NCI-H187 (cell line): Measurements from ENCODE around the gene ADORA2A.

Source experiments
- DNase-seq, 2 experiments: peaks; one replicate each; lab custom pipeline; 2025; lab: John Stamatoyannopoulos, UW

The ADORA2A gene

DNA sequence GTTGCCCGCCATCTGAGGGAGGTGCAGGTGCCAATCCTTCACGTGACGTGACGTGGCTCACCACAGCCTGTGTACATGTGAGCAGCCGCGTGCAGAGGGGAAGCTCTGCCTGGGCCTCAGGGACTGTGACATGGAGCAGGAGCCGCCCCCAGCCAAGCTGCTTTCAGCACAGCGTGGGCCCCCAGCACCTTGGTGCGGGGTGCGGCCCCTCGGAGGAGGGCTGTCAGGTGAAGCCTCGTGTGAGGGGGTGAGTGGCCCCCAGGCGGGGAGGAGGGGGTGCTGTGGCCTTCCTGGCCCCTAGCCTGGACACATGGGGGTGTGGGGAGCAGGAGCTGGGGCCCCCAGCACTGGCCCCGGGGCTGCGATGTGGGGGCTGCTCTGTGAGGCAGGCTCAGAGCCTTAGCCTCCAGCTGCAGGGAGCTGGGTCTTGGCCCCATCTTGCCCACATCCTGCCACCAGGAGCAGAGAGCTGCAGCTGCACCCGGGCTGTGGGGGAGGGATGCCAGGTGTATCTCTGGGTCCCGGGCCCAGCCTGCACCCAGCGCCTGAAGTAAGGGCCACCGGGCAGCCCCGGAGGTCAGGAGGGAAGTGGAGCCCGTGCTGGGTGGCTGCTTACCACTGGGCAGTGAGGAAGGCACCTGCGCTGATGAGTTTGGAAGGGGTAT, at the start of gene ADORA2A:
TSS of gene ADORA2A (plus strand) at position 100 of the 665 bp plus-strand sequence. CDS start 5,806 bp downstream, outside the sequence.
- no peak for DNase-seq

DNA sequence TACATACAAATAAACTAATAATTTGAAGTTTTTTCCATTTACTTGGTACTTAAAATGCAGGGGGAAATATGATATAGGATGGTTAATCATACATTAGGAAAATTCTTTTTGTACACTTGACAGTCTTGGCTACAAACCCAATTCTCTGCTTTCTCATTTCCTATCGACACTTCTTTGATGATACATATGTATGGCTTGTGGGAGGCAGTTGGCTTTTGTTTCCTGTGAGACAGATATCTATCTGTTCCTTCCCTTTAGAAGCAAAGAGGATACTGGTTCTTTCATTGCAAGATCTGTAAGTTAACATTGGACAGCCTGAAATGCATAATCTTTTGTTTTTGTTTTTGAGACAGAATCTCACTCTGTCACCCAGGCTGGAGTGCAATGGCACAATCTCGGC, 47.9 kb upstream of the ADORA2A start:
- DNase-seq: no peak

DNA sequence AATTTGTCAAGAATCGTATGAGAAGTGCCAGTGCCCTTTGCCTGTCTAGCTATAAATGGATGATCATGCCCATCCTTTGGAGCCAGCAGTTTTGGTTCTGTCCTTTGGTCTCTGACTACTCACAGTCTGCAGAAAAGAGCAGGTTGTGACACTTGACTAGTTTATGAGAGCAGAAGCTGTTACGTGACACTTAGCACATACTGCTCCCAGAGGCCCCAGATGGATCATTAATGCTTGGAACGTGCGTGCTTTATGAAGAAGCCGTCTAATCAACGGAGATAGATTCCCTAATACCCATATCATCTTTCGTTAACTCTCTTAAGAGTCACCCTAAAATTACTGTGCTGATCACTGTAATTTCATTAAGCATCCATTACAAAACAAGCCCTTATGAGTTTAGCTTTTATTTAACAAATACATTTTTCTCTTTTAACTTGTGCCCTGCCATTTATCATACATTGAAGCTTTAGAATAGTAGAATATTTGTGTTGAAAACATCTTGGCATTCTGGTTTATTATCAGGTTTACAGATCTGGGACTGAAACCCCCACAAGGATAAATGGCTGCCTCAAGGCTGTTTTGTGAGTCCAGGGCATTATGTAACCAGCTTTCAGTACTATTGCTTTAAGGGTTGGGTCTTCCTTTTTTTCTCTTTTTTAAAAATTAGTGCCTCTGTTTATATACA, 47.0 kb upstream of the ADORA2A start:
- DNase-seq: no peak

DNA sequence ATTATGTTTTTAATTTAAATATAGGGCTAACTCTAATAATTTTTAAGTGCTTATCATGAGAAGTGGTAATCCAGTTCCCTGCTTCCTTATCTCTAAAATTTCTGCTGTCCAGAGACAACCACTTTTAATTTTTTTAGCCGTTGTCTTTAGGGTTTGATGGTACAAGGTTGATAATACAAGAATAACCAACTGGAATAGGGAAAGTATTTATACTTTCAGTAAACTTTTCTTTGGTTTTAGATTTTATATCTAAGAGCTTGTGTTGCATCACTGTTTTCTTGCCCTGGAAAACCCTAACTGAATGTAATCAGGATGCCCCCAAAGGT, 46.5 kb upstream of the ADORA2A start:
- DNase-seq: no peak

DNA sequence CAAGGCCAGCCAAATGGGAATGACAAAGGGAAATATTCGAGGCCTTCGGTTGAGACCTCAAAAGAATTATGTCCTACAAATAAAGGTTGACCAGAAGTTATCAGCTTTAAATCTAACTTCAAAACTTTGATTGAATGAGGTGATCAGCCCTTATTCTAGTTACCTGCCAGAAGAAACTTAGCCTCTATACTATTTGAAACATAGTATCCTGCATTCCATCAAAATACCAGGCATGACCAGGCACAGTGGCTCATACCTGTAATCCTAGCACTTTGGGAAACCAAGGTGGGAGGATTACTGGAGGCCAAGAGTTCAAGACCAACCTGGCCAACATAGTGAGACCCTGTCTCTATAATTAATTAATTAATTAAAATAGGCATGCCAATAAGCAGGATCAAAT, 44.3 kb upstream of the ADORA2A start:
- DNase-seq: no peak

DNA sequence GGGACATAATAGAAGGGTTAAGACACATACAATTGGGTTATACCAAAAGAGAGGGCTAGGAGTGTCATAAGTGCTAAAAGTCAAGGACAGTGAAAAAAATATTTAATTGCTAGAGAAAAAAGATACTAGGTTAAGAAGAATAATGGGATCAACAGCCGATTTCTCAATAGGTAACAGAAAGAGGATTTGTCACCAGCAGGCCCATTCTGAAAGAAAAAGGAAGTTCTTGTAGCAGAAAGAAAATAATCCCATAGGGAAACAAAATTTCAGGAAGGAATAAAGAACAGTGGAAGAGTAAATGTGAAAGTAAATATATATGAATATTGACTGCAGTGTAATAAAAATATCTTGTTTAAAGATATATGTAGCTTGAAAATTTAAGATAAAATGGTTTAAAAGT, 43.3 kb upstream of the ADORA2A start:
- DNase-seq: no peak

DNA sequence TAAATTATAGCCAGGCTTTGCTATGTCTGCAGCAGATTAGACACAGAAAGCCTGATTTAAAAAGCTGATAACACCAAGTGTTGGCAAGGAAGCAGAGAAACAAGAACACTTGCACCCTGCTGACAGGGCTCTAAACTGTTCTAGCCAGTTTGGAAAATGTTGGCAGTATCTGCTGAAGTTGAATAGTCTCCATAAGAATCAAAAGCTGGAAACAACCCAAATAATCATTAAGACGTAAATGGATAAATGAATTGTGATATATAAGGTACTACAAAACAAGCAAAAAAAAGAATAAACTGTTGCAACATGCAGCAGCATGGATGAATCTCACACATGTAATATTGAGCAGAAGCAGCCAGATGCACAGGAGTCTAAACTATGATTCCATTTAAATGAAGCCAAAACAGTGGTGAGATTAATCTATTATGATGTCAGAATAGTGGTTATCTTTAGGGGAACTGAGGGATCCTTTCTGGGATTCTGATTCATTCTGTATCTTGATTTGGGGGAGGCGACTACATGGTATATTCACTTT, 40.4 kb upstream of the ADORA2A start:
- DNase-seq: no peak

DNA sequence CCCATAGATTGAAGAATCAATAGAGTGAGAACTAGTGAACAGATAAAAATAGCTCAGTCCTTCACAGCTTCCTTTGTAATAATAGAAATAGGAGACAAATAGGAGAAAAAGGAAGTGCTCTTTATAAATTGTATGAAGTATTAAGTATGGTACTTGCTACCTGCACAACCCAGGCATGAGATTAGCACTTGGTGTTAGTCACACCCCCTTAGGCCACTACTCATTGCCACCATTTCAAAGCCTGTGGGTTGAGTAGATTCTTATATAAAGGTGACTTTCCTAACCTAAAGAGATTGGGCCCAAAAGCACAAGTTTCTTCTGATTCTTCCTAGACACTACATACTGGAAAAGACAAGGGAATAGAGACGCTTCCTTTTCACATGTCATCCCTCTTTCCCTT, 37.7 kb upstream of the ADORA2A start:
- no peak for DNase-seq

DNA sequence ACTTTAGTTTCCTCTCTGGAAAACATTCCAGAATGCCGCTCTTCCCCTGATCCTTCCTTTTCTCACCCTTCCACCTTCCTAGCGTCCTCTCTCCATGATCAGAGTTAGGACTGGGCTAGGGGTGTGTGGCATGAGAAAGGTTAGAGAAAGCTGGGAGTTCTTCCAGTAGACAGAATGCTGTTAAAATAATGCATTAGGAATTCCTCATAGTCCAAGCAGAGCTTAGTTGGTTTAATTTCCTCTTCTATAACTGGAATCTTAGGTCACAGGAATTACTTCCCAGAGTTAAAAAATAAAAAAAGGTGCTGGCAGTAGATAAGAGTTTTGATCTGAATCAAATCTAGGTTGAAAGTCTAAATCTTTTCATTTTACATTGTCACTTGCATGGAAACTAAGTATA, 37.2 kb upstream of the ADORA2A start:
- DNase-seq: no peak

DNA sequence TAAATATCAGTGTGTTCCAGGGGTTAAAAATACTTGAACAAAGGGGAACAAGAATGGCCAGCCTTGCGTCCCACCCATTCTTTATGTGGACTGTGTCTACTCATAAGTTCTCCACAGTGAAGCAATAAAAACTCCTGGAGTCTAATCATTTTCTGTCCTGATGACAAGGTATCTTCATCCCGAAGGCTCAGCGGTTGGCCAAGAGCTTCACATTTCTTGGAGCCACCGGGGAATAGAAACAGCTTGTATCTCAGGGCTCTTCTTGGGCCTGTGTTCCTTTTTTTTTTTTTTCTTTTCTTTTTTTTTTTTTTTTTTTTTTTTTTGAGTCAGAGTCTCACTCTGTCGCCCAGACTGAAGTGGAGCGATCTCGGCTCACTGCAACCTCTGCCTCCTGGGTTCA, 36.8 kb upstream of the ADORA2A start:
- no peak for DNase-seq

DNA sequence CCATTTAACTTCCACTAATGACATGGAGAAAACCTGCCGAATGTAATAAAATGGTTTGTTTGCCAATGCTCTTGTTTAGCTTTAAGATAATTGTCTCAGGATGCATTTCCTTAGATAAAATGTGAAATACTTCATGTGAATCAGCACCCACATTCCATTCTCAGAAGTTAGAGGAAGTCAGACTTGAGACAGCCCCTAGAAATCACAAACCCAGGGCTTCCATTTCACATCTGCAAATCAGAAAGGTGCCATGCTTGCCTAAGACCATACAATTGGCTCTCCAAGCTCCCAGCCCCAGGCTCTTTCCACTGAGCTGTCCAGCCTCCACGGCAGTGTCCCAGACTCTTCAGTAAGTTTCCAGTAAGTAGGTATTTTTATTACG, 35.6 kb upstream of the ADORA2A start:
- no peak for DNase-seq

DNA sequence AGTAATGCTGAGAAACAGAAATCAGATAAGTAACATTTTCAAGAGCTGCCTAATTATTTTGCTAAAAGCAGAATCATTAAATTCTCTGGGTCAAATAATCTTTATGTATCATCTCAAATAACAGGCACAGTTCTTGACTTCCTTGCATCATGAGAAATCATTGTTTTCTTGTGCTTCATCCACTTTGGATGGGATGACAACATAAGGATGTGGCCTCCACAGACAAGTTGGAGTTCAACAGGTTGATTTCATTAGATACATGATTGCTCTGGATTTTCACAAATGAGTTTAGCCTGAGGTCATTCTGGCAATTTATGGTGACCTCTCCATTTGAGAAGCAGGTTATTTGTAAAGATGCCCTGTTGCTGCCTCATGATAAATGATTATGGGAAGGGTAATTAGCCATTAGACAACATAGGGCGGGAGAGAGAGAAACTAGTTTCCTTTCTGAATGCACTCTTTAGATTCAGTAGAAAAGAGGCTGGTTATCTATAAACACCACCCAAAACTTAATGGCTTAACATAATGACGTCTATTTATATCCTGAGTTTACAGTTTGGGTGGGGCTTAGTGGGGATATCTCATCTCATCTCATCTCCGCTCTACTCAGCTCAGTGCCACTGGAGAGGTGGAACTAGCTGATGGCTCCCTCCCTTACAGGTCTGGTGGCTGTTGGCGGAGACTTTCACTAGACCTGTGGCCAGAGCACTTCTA, 35.0 kb upstream of the ADORA2A start:
- no peak for DNase-seq

DNA sequence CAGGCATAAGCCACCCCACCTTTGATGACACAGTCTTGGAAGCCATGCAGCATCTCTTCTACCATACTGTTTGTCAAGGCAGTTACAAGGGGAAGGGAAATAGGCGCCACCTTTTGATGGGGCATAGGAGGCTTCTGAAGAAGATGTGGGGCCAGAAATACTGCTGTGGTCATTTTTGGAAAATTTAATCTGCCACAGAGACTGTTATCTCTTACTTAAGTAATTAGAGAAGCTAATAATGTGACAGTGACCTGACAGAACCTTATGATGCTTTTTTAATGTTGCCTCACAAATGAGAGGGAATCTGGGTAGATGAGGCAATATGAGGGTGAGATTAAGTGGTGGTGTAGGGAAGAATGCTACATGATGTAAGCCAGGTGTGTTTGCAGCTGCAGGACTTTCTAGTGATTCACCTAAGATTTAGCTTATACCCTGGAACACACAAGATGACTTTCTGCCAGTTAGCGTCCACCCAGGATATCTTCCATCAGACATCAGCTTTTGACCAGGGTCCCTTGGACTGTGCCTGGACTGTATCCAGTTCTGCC, 34.3 kb upstream of the ADORA2A start:
- no peak for DNase-seq

DNA sequence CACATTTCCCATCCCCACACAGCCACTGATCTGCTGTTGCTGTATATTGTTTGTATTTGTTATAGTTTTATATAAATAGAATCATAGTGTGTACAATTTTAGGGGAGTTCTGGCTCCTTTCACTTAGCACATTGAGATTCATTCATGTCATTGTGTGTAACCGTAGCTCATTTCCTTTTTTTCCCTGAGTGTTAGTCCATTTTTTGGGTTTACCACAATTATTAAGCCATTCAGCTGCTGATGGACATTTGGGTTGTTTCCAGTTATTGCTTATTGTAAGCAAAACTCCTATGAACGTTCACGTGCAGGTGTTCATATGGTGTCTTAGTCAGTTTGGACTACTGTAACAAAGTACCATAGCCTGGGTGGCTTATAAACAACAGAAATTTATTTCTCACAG, 33.6 kb upstream of the ADORA2A start:
- no peak for DNase-seq

DNA sequence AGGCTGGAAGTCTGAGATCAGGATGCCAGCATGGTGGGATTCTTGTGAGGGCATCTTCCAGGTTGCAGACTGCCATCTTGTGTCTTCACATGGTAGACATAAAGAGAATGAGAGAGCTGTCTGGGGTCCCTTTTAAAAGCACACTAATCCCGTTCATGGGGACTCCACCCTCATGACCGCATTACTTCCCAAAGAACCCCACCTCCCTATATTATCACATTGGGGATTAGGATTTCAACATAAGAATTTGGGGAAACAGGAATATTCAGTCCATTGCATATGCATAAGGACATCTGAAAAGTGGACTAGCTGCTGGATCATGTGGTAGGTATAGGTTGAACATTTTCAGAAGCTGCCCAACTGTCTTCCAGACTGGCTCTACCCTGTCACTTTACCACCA, 33.1 kb upstream of the ADORA2A start:
- DNase-seq: no peak

DNA sequence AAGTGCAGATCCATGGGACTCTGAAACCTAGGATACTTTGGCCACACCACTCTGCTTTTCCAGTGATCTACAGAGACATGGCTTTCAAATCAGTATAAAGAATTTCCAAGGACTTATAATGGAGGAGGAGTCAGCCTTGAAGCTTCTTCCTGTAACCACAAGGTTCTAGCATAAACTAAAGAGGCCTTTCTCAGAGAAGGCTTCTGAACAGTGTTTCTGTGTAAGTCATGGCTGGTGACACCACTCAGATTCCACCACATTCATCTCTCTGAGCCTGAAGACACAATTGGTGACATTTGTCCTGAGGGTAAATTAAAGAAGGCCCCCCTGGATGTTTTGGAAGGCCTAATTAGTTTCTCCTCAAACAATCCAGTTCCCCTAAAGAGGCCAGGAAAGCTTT, 29.0 kb upstream of the ADORA2A start:
- DNase-seq: no peak

DNA sequence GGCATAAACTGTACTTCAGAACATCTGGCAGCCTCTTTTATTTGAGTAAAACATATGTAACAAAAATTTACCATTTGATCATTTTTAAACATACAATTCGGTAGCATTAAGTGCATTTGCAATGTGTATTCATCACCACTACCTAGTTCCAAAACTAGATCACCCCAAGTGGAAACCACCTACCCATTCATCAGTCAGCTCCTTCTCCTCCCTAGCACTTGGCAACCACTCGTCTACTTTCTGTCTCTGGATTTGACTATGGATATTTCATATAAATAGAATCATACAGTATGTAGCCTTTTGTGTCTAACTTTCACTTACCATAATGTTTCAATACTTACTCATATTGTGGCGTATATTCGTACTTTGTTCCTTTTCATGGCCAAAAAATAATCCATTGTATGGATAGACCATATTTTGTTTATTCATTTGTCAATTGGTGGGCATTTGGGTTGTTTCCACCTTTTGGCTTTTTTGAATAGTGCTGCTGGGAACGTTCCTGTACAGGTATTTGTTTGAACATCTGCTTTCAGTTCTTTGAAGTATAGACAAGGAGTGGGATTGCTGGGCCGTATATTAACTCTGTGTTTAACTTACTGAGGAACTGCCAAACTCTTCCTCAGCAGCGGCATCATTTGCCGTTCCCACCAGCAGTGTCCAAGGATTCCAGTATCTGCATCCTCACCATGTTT, 27.2 kb upstream of the ADORA2A start:
- DNase-seq: no peak

DNA sequence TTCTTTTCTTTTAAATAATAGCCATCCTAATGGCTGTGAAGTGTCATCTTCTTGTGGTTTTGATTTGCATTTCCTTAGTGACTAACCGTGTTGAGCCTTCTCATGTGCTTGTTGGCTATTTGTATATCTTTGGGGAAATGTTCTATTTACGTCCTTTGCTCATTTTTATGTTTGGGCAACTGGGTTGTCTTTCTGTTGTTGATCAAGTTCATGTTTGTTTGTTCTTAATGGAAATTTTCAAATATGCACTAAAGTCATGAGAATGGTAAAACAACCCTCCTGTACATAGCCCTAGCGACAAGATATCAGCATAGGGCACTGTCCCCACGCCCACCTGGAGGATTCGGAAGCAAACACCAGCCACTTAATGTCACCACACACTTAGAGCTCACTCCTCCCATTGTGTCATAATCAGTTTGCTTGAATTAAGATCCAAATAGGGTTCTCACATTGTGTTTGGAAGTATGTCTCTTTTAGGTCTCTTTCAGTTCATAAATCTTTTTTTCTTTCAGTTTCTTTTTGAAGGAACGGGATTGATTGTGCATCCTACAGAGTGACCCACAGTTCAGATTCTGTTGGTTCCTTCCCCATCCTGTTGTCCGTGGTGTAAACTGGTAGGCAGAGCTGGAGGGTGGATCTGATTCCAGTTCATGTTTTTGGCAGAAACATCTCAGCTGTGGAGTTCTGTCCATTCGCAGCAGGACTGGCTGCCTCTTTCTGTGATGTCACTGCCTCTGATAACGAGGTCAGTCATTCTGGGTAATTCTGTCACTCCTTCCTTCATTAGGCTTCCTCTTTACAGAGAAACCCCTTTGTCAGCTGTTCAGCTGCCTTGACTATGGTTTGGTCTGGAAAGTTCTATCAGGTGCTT, 26.4 kb upstream of the ADORA2A start:
- no peak for DNase-seq

DNA sequence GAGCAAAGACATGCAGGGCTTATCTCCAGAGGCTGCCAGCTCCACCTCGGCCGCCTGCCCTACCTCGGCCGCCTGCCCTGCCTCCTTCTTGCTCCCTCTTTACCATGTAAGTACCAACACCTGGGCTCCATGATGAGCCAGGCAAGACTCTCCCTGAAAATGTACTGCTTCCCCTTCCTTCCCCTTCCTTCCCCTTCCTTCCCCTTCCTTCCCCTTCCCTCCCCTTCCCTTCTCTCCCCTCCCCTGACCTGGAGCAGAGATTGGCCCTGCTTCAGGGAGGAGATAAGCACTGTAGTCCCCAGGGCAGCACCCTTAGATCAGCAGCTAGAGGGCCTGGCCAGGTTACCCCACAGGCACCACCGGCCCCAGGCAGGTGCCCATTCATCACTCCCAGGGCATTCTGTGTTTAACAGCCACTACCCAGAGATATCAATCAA, 25.4 kb upstream of the ADORA2A start:
- DNase-seq: no peak

DNA sequence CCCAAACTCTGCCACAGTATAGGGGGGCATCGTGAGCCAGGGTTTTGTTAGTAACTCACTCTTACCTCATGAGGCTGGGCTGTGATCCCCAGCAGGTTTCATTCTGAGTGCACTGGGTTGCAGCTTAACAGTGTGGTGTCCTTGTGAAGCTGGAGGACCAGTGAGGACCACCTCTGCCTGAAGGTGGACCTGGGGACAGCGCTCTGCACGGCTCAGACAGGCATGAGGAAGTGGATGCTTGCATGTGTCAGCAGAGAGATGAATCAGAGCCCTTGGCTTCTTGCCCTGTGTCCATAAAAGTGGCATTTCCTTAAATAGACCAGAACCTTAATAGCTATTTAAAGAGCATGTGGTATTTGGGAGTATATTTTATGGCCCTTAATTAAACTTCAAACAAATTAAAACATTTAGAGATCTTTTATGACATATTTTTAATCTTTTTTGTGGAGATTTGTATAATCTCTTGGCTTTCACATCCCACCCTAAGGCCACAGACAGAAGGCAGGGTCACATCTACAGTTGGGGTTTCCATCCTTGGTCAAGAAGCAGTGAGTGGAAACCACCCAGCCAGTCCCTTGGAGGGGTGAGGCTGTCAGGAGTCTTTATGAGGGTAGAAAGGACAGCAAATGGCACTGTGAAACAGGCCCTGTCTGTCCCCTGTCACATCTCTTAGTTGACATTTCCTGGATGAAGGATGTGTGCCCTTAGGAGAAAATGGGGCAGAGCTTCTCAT, 24.8 kb upstream of the ADORA2A start:
- no peak for DNase-seq

DNA sequence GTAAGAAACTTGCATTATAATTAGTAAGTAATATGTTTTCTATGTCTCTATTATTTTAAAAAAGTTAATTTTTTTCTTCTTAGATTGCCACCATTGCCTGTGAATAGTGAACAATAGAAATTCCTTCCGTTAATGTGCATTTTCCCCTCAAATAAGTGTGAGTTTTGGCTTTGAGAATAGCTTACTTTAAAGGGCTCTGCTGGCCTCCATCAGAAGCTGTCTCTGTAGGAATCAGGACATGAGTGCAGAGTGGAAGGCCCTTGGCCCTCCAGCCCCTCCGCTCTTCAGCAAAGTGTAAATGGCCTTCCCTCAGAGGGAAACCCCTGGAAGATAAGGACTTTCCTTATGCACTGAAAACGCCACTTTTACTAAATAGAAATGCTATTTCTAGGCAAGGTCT, 24.1 kb upstream of the ADORA2A start:
- DNase-seq: no peak
